Gastrocnemius medialis (tissue), 4 donors: Measurements from ENCODE around the gene POLA1.

ENCODE experiments used
- POLR2A ChIP-seq, 2 donors: fragments of 450-650 bp; IDR thresholded peaks; one replicate each; pipeline ENCODE4 v1.6.1; 2017; ENCODE audit warnings: antibody characterized with exemption in 2 of 2, mild to moderate bottlenecking in 2 of 2, moderate library complexity in 2 of 2
- TF ChIP-seq, protein P1 (sequence below), 5 experiments: fragments of 450-650 bp in 3 of 5; fragments of 200-600 bp in 2 of 5; sonication (generic) in 2 of 5; IDR thresholded peaks in 4 of 5; conservative IDR thresholded peaks in 1 of 5; 1 replicate in 4 of 5; 2 replicates in 1 of 5; pipeline ENCODE4 v1.5.1; 2016 to 2019; ENCODE audit warnings: antibody characterized with exemption in 5 of 5, mild to moderate bottlenecking in 3 of 5, moderate library complexity in 3 of 5

GRCh38 chrX:24651783-24652182 lies 41.9 kb upstream of the POLA1 start:
- no peak for TF ChIP-seq POLR2A (IDR thresholded peaks at IDR 0.05)
- TF ChIP-seq, protein P1, sequence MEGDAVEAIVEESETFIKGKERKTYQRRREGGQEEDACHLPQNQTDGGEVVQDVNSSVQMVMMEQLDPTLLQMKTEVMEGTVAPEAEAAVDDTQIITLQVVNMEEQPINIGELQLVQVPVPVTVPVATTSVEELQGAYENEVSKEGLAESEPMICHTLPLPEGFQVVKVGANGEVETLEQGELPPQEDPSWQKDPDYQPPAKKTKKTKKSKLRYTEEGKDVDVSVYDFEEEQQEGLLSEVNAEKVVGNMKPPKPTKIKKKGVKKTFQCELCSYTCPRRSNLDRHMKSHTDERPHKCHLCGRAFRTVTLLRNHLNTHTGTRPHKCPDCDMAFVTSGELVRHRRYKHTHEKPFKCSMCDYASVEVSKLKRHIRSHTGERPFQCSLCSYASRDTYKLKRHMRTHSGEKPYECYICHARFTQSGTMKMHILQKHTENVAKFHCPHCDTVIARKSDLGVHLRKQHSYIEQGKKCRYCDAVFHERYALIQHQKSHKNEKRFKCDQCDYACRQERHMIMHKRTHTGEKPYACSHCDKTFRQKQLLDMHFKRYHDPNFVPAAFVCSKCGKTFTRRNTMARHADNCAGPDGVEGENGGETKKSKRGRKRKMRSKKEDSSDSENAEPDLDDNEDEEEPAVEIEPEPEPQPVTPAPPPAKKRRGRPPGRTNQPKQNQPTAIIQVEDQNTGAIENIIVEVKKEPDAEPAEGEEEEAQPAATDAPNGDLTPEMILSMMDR (IDR thresholded peaks at IDR 0.05 in 4 of 5, conservative IDR thresholded peaks at IDR 0.05 in 1 of 5): no peak
